Activated naive CD4-positive, alpha-beta T cell treated with anti-CD3 and anti-CD28 coated beads, Interleukin-2, amount 10 ng/mL, durations not matched to agents 7 days and 5 days (primary cell): ENCODE measurements around the gene CCDC182.

Experiments
- CTCF ChIA-PET: fragments of 350-600 bp; sonication (Branson Sonifier 250); formaldehyde crosslinking; loops from one replicate; lab custom pipeline; 2021; ENCODE audit warnings: antibody characterized with exemption; lab: Charles Lee
- DNase-seq: peaks from one replicate; pipeline ENCODE4 v3.0.0-alpha.2; 2020
- H3K27ac Mint-ChIP-seq: one replicate; pipeline ENCODE4 v1.8.0; 2021; ENCODE audit warnings: mild to moderate bottlenecking, moderate library complexity, mixed read lengths
- H3K27me3 Mint-ChIP-seq: one replicate; pipeline ENCODE4 v1.8.0; 2021; ENCODE audit warnings: mild to moderate bottlenecking, mixed read lengths
- H3K36me3 Mint-ChIP-seq: one replicate; pipeline ENCODE4 v1.8.0; 2021; ENCODE audit warnings: mixed read lengths
- H3K4me1 Mint-ChIP-seq: one replicate; pipeline ENCODE4 v1.8.0; 2021; ENCODE audit warnings: mixed read lengths
- H3K4me3 Mint-ChIP-seq: one replicate; pipeline ENCODE4 v1.8.0; 2021; ENCODE audit warnings: mild to moderate bottlenecking, moderate library complexity, mixed read lengths
- H3K9me3 Mint-ChIP-seq: one replicate; pipeline ENCODE4 v1.8.0; 2021; ENCODE audit warnings: mixed read lengths

Gene CCDC182

DNA sequence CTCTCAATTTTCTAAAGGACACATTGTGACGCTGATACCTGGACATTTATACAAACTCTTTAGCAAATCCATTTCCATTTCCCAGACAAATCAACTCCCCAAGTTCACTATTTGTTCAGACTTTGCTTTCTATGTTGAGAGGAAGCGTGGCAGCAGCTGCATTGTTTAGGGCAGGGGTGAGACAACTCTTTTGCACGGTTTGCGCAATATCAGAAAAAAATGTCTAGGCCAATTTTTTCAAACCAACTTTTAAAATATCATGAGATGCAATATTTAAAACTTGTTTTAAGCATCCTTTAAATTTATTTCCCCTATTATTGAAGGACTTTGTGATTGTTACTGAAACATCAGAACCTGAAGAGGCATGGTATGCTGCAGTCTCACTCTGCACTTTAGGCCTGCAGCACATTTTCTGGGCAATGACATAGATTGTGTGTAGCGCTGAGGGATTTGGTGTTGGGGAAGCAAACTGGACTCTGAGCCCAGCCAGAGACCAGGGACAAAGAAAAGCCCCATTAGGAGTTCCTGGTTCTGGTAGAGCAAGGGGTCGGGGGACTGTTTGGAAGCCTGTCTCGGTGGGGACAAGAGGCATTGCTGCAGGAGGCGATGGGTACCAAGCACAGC lies 6.4 kb upstream of the CCDC182 start:
- Mint-ChIP-seq H3K9me3 (no peaks in the 10 kb centered on the region), H3K4me3 (no peak overlapping the region), H3K27ac (no peak overlapping the region), H3K36me3 (no peaks in the 10 kb centered on the region), H3K27me3 (peaks cover 17% of the 10 kb centered on the region), H3K4me1 (peaks cover 7% of the 10 kb centered on the region)
- CTCF ChIA-PET, result interaction anchor here (0.5 to 1.0 kb wide), 2 partner anchors 423 to 507 kb away, joined by 3 read pairs; no protein-coding TSS in a partner anchor
- DNase-seq, result no peak

DNA sequence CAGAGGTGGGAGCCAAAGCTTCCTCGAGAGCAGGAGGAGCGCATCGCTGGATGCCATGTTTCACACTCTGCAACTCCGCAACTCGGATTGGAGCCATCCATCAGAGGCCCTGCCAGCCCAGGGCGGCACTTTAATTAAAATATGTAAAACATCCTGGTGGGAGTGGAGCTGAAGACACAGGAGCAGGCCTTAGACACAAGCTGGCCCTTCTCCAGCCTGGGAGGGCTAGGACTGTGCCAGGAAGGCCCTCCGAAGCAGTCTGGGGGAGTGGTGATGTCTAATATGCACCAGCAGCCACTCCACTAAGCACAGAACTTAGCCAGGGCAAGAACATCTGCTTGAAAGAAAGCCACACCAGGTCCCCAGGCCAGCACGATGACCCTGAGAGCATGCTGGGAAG lies 5.8 kb upstream of the CCDC182 start:
- Mint-ChIP-seq H3K36me3 (no peaks in the 10 kb centered on the region), H3K4me3 (no peak overlapping the region), H3K27ac (no peak overlapping the region), H3K9me3 (no peaks in the 10 kb centered on the region), H3K27me3 (peaks cover 17% of the 10 kb centered on the region), H3K4me1 (peaks cover 7% of the 10 kb centered on the region)
- CTCF ChIA-PET, result no interaction called here
- no peak for DNase-seq

DNA sequence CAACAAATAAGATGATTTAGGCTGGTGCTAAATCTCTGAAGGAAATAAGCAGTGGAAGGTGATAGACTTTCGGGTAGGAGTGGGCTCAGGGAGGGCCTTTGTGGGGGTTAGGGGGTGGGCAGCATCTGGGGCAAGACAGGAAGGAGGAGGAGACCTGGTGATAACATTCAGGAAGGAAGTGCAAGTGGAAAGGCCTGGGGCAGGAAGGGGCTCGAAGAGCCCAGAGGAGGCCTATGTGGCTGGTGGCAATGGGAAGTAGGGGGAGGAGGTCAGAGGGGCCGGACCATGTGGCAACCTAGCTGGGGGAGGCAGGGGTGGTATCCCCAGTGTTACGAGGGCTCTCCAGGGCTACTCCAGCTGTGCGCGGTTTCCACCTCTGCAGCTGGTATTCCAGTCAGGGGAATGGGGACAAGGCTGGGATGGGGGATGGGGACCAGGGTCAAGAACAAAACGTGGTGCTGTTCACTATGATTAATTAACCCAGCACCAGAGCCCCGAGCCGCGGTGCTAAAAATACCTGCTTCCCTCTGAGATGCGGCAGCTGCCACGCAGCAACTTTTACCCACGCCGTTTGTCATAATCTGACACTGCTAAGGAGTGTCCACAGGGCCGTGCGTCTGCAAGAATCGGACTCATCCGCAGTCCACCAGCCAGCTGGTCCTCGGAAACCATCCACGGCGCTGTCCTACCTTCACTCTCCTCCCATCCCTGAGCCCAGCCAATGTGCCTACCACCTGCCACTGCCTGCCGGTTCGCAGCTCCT lies 5.2 kb upstream of the CCDC182 start:
- CTCF ChIA-PET, result interaction anchor here (1.5 kb wide), 1 partner anchor 153 kb away, joined by 3 read pairs; no protein-coding TSS in a partner anchor
- peaks cover 7% of the 10 kb centered on the region for H3K4me1 Mint-ChIP-seq

DNA sequence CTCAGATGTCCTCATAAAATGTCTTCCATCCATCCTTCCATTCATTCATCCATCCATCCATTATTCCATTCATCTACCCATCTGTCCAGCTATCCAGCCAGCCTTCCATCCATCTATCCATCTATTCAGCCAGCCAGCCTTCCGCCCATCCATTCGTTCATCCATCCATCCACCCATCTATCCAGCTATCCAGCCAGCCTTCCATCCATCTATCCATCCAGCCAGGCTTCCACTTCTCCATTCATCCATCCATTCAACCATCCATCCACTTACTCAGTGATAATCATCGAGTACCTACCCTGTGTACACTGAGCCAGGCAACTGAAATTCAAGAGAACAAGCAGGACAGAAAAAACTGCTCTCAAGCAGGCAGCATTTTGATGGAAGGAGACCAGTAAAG lies 4.6 kb upstream of the CCDC182 start:
- Mint-ChIP-seq H3K27ac (no peak overlapping the region), H3K36me3 (no peaks in the 10 kb centered on the region), H3K27me3 (peaks cover 25% of the 10 kb centered on the region), H3K4me3 (no peak overlapping the region), H3K9me3 (no peaks in the 10 kb centered on the region), H3K4me1 (peaks cover 7% of the 10 kb centered on the region)
- CTCF ChIA-PET, result interaction anchor here (1.5 kb wide), 1 partner anchor 153 kb away, joined by 3 read pairs; no protein-coding TSS in a partner anchor
- DNase-seq, result no peak

More for the DNA sequence above, 5.2 kb upstream of the CCDC182 start:
- Mint-ChIP-seq H3K27me3 (peaks cover 19% of the 10 kb centered on the region), H3K4me3 (no peak overlapping the region), H3K27ac (no peak overlapping the region), H3K36me3 (no peaks in the 10 kb centered on the region), H3K9me3 (no peaks in the 10 kb centered on the region)
- no peak for DNase-seq

DNA sequence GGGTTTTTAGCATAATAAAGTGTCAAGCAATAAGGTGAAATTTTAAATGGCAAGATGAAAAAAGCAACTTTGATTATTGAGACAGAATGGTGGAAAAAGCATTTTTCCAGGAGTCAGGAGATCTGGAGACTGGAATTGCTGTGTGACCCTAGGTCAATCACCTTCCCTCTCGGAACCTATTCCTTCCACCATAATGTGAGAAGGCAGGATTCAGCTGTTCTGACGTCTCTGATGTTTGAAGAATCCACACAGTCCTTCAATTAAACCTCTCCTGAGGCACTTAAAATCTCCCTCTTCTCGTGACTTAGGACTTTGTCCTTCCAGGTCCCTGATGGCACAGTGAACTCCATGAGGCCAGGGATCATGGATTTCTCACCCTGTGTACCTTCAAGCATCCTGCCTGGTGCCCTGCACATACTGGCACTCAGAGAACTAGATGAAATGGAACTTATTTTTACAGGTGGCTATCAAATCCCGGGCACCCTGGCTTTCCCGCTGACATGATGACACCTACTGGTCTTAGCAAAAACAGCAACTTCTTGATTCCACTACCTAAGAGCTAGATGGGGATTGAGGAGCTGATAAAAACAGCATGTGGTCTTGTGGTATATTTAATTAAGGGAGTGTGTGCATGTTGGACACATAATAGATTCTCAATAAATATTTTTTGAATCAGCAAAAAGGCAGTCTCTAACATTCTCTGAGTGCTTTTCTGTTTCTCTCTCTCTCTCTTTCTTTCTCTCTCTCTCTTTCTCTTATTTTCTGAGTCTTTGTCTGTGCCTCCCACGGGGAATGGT lies 2.3 kb upstream of the CCDC182 start:
- no peaks in the 10 kb centered on the region for H3K9me3 Mint-ChIP-seq
- H3K27ac Mint-ChIP-seq, result no peak overlapping the region
- H3K27me3 Mint-ChIP-seq, result peaks cover 42% of the 10 kb centered on the region
- DNase-seq, result peak; percentile 57
- H3K4me3 Mint-ChIP-seq, result no peak overlapping the region
- CTCF ChIA-PET, result interaction anchor here (0.6 to 3.0 kb wide), 21 partner anchors 11 to 618 kb away, joined by 3 to 19 read pairs (median 4); no protein-coding TSS in a partner anchor
- H3K4me1 Mint-ChIP-seq, result peaks cover 7% of the 10 kb centered on the region
- H3K36me3 Mint-ChIP-seq, result no peaks in the 10 kb centered on the region

DNA sequence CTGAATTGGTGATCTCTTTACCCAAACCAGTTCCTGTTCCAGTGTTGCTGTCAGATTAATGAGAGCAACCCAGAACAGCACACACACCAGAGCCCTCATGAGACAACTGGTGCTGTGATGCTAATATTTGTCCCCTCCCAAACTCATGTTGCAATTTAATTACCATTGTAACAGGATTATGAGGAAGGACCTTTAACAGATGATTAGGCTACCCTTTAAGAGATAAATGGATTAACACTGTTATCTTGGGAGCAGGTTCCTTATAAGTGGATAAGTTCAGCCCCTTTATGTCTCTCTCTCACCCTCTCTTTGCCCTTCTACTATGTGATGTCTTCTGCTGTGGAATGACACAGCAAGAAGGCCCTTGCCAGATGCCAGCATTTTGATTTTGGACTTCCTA lies 1.1 kb upstream of the CCDC182 start:
- CTCF ChIA-PET, result interaction anchor here (0.8 to 3.0 kb wide), 5 partner anchors 74 to 613 kb away, joined by 3 to 19 read pairs (median 3); no protein-coding TSS in a partner anchor
- H3K4me3 Mint-ChIP-seq, result no peak overlapping the region
- H3K27me3 Mint-ChIP-seq, result peaks cover 48% of the 10 kb centered on the region
- H3K9me3 Mint-ChIP-seq, result no peaks in the 10 kb centered on the region
- no peak overlapping the region for H3K27ac Mint-ChIP-seq
- peaks cover 7% of the 10 kb centered on the region for H3K4me1 Mint-ChIP-seq
- no peak for DNase-seq
- no peaks in the 10 kb centered on the region for H3K36me3 Mint-ChIP-seq

DNA sequence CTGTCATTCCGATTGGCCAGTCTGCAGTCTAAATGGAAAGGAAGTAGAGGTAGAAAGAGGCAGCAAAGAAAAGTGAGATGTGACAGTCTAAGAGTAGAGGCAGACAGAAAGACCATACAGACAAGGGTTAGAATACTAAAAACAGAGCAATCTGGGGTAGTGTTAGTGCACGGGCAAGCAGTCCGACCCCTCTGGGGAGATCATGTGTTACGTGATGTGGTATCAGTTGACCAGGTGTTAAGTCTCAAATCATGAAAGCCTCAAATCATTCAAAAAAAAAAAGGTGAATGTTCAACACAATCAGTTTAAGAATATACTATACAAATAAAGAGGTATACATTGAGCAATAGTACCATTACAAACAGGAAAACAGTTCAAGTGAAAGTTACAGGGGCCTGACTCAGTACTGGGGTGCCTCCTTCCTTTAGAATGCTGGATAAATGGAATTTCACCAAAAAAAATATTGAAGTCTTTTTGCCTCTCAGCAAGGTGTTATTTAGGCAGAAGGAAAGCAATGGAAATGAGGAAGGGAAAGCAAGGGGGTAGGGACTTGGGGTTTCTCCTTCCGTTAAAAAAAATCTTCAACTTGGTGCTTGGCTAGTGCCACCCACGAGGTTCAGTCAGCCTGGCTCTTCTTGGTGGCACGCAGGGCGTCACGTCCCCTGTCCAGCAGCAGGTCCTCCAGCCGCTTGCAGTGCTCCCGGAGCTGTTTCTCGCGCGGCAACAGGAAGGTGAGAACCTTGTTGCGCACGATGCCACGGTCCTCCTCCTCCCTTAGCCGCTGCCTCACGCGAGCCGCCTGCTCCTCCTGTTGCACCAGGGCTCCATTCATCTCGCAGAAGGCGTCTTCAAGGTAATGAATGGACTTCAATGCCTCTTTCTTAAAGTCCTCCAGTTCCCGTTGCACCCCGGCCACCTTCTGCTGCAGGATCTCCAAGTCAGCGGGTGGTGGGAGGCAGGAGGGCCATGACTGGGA lies 616 bp downstream of the CCDC182 start:
- Mint-ChIP-seq H3K4me1 (peaks cover 5% of the 10 kb centered on the region), H3K27ac (no peak overlapping the region), H3K9me3 (no peaks in the 10 kb centered on the region), H3K36me3 (no peaks in the 10 kb centered on the region), H3K4me3 (no peak overlapping the region), H3K27me3 (peaks cover 56% of the 10 kb centered on the region)
- CTCF ChIA-PET, result interaction anchor here (1.6 kb wide), 2 partner anchors 39 to 502 kb away, joined by 4 to 6 read pairs; no protein-coding TSS in a partner anchor
- no peak for DNase-seq

DNA sequence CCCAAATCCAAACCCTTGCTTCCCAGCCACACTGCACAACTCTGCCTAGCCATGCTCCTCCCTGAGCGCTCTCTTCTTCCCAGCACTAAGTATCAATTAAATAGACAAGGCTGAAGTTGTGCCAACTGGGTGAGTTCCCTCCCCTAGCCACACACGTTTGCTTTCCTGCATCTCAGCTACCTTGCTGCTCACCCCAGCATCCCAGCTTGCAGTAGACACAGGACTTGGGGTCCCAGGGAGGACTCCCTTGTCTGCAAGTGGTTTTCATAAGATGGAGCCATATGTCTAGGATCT lies 4.9 kb downstream of the CCDC182 start:
- no peak overlapping the region for H3K4me3 Mint-ChIP-seq
- H3K4me1 Mint-ChIP-seq, result peaks cover 5% of the 10 kb centered on the region
- CTCF ChIA-PET, result interaction anchor here (0.8 to 2.8 kb wide), 11 partner anchors 12 to 618 kb away, joined by 3 to 24 read pairs (median 4); no protein-coding TSS in a partner anchor
- H3K27ac Mint-ChIP-seq, result no peak overlapping the region
- H3K36me3 Mint-ChIP-seq, result no peaks in the 10 kb centered on the region
- DNase-seq, result no peak
- peaks cover 59% of the 10 kb centered on the region for H3K27me3 Mint-ChIP-seq
- no peaks in the 10 kb centered on the region for H3K9me3 Mint-ChIP-seq

DNA sequence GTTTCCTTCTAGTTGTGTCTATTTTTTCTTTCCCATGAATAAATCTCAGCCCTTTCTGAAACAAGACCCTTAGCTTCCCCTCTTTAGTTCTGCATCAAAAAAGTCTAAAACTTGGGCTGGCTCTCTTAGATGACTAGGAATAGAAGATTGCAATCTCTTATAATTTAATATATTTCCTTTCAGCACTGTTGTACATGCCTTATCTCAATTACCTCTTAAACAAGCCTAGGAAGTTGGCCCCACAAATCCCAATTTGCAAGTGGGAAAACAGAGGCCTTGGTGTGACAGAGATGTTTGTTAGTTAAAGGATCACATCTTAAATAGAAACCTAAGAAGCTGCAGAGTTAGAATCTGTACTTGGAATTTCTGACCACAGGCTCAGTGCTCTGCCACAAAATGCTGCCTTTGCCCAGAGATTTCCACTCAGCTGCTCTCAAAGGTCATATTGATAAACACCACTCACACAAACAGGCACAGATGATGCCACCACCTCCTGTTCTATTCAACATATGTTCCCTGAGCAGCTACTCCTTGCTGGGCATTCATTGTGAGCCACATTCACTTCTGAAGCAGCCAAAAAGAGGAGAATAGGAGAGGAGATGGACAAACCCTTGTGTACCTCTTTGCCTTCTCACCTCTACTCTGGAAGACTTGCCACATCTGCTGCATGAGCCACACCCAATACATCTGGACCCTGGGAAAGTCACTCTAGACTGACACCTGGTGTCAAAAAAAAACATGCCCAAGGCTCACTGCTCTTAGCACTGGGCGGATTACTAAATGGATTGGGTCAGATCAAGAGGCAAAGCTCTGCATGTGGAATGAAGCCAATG lies 5.5 kb downstream of the CCDC182 start:
- Mint-ChIP-seq H3K36me3 (no peaks in the 10 kb centered on the region), H3K27ac (no peak overlapping the region), H3K4me3 (no peak overlapping the region), H3K27me3 (peaks cover 53% of the 10 kb centered on the region), H3K9me3 (no peaks in the 10 kb centered on the region), H3K4me1 (peaks cover 5% of the 10 kb centered on the region)
- CTCF ChIA-PET, result interaction anchor here (0.8 to 2.8 kb wide), 13 partner anchors 12 to 618 kb away, joined by 3 to 24 read pairs (median 4); no protein-coding TSS in a partner anchor
- no peak for DNase-seq

DNA sequence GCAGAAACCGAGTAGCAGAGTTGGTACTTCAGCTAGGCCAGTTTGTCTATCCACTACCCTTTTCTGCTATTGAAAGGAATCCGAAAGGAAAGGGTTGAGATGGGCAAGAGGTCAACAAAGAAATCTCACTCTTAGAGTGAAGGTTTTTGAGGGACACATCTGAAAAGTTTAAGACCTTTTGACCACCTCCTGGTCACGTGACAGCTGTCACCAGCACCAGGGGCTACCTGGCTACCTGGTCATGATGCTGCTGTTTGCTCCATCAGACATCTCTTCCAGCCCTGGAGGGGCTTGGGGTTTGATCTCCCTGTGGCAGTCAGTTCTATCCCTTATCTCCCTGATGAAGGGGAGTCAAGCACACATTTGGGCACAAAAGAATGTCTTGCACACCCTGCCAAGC lies 7.6 kb downstream of the CCDC182 start:
- Mint-ChIP-seq H3K4me1 (peaks cover 5% of the 10 kb centered on the region), H3K4me3 (no peak overlapping the region), H3K27ac (no peak overlapping the region), H3K36me3 (no peaks in the 10 kb centered on the region), H3K27me3 (peaks cover 42% of the 10 kb centered on the region), H3K9me3 (no peaks in the 10 kb centered on the region)
- no peak for DNase-seq
- CTCF ChIA-PET, result interaction anchor here (1.2 to 1.4 kb wide), 3 partner anchors 95 to 608 kb away, joined by 3 to 4 read pairs (median 4); no protein-coding TSS in a partner anchor

DNA sequence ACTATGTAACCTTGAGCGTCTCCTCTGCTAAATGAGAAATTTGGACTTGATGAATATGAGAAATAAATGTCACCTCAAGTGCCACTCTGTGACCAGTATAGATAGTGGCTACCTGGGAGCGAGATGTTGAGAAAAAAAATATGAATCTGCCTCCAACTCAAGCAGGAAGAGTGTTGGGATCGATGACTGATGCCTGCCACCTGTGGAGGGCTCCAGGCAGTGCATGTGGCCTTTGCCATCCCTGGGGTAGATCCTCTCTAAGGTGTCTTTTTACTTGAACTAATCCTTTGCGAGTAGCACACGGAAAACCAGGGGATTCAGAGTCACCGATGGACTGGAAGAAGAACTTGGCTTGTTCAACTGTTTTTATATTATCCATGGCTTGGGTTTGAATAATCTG lies 9.4 kb downstream of the CCDC182 start:
- Mint-ChIP-seq H3K27me3 (peaks cover 39% of the 10 kb centered on the region), H3K36me3 (no peaks in the 10 kb centered on the region), H3K4me1 (peaks cover 5% of the 10 kb centered on the region), H3K27ac (no peak overlapping the region), H3K4me3 (no peak overlapping the region), H3K9me3 (no peaks in the 10 kb centered on the region)
- CTCF ChIA-PET, result no interaction called here
- DNase-seq, result peak; percentile 31

DNA sequence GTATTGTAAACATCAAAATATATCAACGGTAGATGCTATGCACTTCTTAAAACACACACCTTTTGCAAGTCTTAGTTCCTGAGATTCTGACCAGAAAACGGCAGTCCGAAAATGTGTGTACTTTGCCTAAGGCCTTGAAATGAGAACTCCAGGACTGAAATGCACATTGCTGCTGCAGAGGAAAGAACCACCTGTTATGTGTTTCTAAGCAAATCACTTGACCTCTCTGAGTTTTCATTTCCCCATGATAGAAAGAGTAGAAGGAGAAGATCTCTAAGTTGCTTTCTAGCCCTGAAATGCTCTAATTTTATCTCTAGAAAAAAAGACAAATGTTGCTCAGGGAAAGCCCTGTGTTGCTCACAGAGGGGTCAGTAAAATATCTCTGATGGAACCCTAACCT lies 9.9 kb downstream of the CCDC182 start:
- Mint-ChIP-seq H3K27ac (no peak overlapping the region), H3K9me3 (no peaks in the 10 kb centered on the region), H3K4me1 (peaks cover 5% of the 10 kb centered on the region), H3K36me3 (no peaks in the 10 kb centered on the region), H3K4me3 (no peak overlapping the region), H3K27me3 (peaks cover 42% of the 10 kb centered on the region)
- CTCF ChIA-PET, result no interaction called here
- no peak for DNase-seq
